ENCODE measurements around the gene URM1.
"Not testable (repeated sequence)": the region's sequence is repeated elsewhere in the genome, so short reads cannot be mapped to it uniquely, and the experiment has no call there.

The URM1 gene

GRCh38 chr9:128370752-128371629 is at the start of gene URM1:
Gene URM1 (plus strand): TSS chr9:128371374. CDS start chr9:128371381, 7 bp downstream.
- peak; percentile 51 to 98 (median 94) for DNase-seq

GRCh38 chr9:128321879-128322403 is 49.2 kb upstream of the URM1 start:
- DNase-seq: no peak

- peak; percentile 62 to 98 (median 92) for DNase-seq
Measured at GRCh38 chr9:128322404-128323211, 48.6 kb upstream of the URM1 start, which contains the start of the genes COQ4 and TRUB2. Gene COQ4 (plus strand): TSS chr9:128322839. CDS start chr9:128322859, 20 bp downstream. Gene TRUB2 (minus strand): TSS chr9:128322447. CDS start chr9:128322408, 39 bp downstream.

GRCh38 chr9:128323212-128323730 is 47.9 kb upstream of the URM1 start:
- no peak for DNase-seq

GRCh38 chr9:128323791-128324190 is 47.4 kb upstream of the URM1 start:
- DNase-seq: no peak

- no peak for DNase-seq
Measured at GRCh38 chr9:128324401-128324800, 46.8 kb upstream of the URM1 start.

- no peak for DNase-seq
Measured at GRCh38 chr9:128325629-128326028, 45.5 kb upstream of the URM1 start.

- no peak for DNase-seq
Measured at GRCh38 chr9:128333451-128333869, 37.7 kb upstream of the URM1 start.

- DNase-seq: no peak
Measured at GRCh38 chr9:128335161-128335560, 36.0 kb upstream of the URM1 start.

GRCh38 chr9:128335914-128336313 is 35.3 kb upstream of the URM1 start:
- DNase-seq: no peak

- DNase-seq: no peak
Measured at GRCh38 chr9:128337936-128338335, 33.2 kb upstream of the URM1 start.

- DNase-seq: not testable (repeated sequence)
Measured at GRCh38 chr9:128338852-128339614, 32.1 kb upstream of the URM1 start.

- DNase-seq: peak in 45 of 56 donors; percentile 13 to 78 (median 52)
Measured at GRCh38 chr9:128339761-128340690, 31.1 kb upstream of the URM1 start, which contains the start of gene SLC27A4. Gene SLC27A4 (plus strand): TSS chr9:128340527. CDS start chr9:128343133, 2,606 bp downstream.

GRCh38 chr9:128340691-128341434 is 30.3 kb upstream of the URM1 start:
- DNase-seq: peak in 5 of 56 donors; percentile 34 to 47 (median 45)

- DNase-seq: peak in 28 of 56 donors; percentile 3 to 48 (median 23)
Measured at GRCh38 chr9:128341435-128341849, 29.7 kb upstream of the URM1 start.

- DNase-seq: no peak
Measured at GRCh38 chr9:128342971-128343680, 28.0 kb upstream of the URM1 start.

- DNase-seq: no peak
Measured at GRCh38 chr9:128343855-128344254, 27.3 kb upstream of the URM1 start.

All from amygdala (tissue), 56 donors.